Measurements from ENCODE around the gene TMEM161A.
"Not testable (repeated sequence)": the region's sequence is repeated elsewhere in the genome, so short reads cannot be mapped to it uniquely, and the experiment has no call there.

The TMEM161A gene

DNA sequence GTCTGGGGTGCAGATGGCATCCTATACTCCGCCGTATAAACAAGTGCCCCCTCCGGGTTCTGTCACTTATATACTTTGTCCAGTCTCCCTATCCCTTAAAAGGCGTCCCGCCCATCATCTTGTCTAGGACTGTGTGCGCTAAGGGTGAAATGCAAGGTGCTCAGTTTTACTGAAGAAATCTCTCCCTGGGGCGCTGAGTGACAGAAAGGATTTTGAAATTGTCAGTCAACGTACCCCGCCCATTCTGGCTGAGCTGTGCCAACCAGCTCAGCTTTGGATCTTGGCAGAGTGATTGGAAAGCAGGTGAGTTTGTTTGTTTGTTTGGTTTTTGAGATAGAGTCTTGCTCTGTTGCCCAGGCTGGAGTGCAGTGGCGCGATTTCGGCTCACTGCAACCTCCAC lies 4.1 kb upstream of the TMEM161A start:
- no peak overlapping the region for H3K27ac Mint-ChIP-seq
- ATAC-seq (no peak), DNase-seq (no peak)
- peaks cover 30% of the 10 kb centered on the region for H3K4me1 Mint-ChIP-seq
- no peaks in the 10 kb centered on the region for H3K9me3 Mint-ChIP-seq
- no peaks in the 10 kb centered on the region for H3K27me3 Mint-ChIP-seq
- H3K4me3 Mint-ChIP-seq: no peak overlapping the region

DNA sequence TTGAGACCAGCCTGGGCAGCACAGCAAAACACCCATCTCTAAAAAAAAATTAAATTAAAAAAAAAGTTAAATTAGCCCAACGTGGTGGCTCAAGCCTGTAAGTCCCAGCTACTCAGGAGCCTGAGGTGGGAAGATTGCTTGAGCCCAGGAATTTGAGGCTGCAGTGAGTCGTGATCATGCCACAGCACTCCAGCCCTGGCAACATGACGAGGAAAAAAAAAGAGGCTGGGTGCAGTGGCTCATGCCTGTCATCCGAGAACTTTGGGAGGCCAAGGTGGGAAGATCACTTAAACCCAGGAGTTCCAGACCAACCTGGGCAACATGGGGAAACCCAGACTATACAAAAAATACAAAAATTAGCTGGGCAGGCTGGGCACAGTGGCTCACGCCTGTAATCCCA lies 2.2 kb upstream of the TMEM161A start:
- no peak overlapping the region for H3K4me3 Mint-ChIP-seq
- ATAC-seq (no peak), DNase-seq (no peak)
- no peaks in the 10 kb centered on the region for H3K27me3 Mint-ChIP-seq
- H3K4me1 Mint-ChIP-seq: peaks cover 30% of the 10 kb centered on the region
- H3K27ac Mint-ChIP-seq: no peak overlapping the region
- H3K9me3 Mint-ChIP-seq: no peaks in the 10 kb centered on the region

DNA sequence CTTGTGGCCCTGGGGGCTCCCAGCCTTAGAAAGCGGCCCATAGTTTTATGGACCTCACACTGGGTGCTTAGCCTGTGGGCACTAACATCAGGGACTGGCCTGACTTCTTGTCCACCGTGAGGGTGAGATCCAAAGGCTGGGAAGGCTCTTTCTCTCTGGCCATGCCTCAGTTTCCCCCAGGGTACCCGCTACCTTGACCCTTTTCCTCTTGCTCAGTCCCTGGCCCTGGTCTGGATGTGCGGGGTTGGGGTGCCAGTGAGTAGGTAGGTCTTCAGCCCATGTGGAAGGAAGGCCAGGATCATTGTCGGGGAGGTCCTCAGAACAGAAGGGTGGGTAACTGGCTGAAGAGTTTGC lies 1.6 kb upstream of the TMEM161A start:
- H3K9me3 Mint-ChIP-seq: no peaks in the 10 kb centered on the region
- ATAC-seq: no peak
- peak overlapping the region in 1 of 2 donors; percentile 80 for H3K27ac Mint-ChIP-seq
- no peak overlapping the region for H3K4me3 Mint-ChIP-seq
- no peaks in the 10 kb centered on the region for H3K27me3 Mint-ChIP-seq
- peaks cover 36% of the 10 kb centered on the region for H3K4me1 Mint-ChIP-seq
- DNase-seq: no peak

DNA sequence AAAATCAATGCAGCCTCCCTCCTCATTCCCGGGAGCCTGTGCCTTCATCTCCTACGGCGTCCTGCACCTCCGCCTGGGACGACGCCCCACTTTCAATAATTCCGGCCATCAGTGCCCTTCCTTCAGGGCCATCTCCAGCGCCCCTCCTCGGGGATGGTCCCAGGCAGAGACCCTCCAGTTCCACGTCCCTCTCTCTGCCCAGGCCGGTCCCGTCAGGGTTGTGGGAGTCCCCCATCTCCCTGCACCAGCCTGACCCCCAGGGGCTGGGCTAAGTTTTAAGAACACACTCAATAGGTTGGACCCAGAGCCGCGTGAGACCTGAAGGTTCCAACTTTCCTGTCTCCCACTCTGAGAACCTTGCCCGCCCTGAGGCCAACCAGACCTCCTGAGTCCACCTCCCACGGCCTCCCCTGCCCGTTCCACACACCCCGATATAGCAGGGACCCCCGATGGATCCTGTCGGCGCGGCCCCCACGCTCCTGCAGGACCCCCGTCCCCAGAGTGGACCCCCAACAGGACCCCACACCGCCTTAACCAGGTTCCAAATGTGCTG lies 646 bp downstream of the TMEM161A start:
- Mint-ChIP-seq H3K4me3 (peak overlapping the region; percentile 97 to 99), H3K27ac (peak overlapping the region; percentile 98 to 99), H3K27me3 (no peaks in the 10 kb centered on the region), H3K9me3 (peaks cover 0 to 4% of the 10 kb centered on the region in 2 donors), H3K4me1 (peaks cover 41% of the 10 kb centered on the region)
- ATAC-seq: peak; percentile 2
- no peak for DNase-seq

DNA sequence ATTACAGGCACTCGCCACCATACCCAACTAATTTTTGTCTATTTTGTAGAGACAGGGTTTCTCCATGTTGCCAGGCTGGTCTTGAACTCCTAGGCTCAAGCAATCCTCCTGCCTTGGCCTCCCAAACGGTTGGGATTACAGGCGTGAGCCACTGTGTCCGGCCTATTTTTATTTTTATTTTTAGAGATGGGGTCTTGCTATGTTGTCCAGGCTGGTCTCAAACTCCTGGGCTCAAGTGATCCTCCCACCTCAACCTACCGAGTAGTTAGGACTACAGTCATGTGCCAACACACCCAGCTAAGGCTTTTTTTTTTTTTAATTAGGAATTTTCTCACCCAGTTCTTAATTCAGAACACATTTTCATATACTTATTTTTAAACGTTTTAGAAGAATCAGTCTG lies 2.6 kb downstream of the TMEM161A start:
- H3K4me3 Mint-ChIP-seq, DNase-seq, H3K27me3 Mint-ChIP-seq, ATAC-seq, H3K27ac Mint-ChIP-seq: not testable (repeated sequence)
- Mint-ChIP-seq H3K4me1 (peaks cover 41% of the 10 kb centered on the region), H3K9me3 (peaks cover 5 to 13% of the 10 kb centered on the region in 2 donors)

DNA sequence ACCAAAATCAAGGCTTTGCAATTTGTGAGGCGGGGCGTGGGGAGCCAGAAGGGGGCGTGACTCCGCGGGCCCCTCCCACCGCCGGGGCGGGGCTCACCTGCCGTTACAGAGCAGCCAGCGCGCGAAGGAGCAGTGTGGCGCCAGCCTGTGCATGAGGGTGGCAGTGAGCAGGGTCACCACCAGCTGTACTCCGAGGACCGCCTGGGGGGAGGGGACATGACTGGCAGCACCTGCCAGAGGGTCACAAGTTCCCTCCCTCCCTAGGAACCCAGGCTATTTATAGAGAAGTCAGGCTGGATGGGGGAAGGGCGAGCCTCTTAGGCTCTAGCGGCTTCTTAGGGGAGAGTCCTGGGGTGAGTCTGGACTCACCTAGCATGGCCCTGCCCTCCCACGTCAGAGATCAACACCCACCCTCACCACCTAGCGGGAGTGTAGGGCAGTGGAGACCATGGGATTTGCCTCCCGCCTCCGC lies 3.6 kb downstream of the TMEM161A start:
- peaks cover 38% of the 10 kb centered on the region for H3K4me1 Mint-ChIP-seq
- H3K9me3 Mint-ChIP-seq: peaks cover 5 to 13% of the 10 kb centered on the region in 2 donors
- ATAC-seq (no peak), DNase-seq (peak in 1 of 2 donors; percentile 30)
- H3K27ac Mint-ChIP-seq: no peak overlapping the region
- no peaks in the 10 kb centered on the region for H3K27me3 Mint-ChIP-seq
- peak overlapping the region in 1 of 2 donors; percentile 54 for H3K4me3 Mint-ChIP-seq

DNA sequence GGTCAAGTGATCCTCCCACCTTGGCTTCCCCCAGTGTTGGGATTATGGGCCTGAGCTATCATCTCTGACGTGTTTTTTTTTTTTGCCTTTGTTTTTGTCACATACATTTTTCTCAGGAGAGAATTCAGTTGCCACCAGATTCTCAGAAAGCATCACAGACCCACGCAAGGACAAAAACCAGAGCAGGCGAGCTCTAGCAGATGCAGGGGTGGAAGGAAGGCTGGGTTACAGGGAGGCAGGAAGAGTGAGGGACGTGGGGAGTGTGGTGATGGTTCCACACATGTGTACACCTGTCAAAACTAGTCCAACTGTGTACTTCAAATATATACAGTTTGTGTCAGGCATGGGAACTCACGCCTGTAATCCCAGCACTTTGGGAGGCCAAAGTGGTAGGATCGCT lies 4.3 kb downstream of the TMEM161A start:
- no peak for ATAC-seq
- peaks cover 34% of the 10 kb centered on the region for H3K4me1 Mint-ChIP-seq

DNA sequence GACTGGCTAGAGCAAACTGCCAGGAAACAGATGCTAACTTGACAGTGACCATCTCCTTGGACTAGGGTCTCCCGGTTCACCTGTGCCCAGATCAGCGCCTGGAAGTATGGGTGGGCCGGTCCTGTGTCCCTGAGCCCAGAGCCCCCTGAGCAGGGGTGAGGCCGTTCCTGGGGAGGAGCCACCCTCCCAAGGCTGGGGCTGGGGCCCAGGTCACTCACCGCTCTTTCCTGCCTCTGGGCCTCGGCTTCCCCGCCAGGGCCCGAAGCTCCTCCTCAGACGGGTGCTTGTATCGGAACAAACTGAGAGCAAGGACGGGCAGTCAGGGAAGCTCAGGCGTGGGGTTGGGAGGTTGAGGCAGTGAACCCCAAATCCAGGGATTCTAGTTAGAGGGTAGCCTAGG lies 5.4 kb downstream of the TMEM161A start:
- peaks cover 24% of the 10 kb centered on the region for H3K4me1 Mint-ChIP-seq
- peak overlapping the region in 1 of 2 donors; percentile 27 for H3K27ac Mint-ChIP-seq
- no peak for DNase-seq
- H3K9me3 Mint-ChIP-seq: peaks cover 5 to 13% of the 10 kb centered on the region in 2 donors
- ATAC-seq: no peak
- no peaks in the 10 kb centered on the region for H3K27me3 Mint-ChIP-seq
- H3K4me3 Mint-ChIP-seq: no peak overlapping the region

More for the DNA sequence above, 4.3 kb downstream of the TMEM161A start:
- no peaks in the 10 kb centered on the region for H3K27me3 Mint-ChIP-seq
- H3K9me3 Mint-ChIP-seq: peaks cover 5 to 13% of the 10 kb centered on the region in 2 donors
- no peak overlapping the region for H3K4me3 Mint-ChIP-seq
- H3K27ac Mint-ChIP-seq: no peak overlapping the region
- DNase-seq: no peak

DNA sequence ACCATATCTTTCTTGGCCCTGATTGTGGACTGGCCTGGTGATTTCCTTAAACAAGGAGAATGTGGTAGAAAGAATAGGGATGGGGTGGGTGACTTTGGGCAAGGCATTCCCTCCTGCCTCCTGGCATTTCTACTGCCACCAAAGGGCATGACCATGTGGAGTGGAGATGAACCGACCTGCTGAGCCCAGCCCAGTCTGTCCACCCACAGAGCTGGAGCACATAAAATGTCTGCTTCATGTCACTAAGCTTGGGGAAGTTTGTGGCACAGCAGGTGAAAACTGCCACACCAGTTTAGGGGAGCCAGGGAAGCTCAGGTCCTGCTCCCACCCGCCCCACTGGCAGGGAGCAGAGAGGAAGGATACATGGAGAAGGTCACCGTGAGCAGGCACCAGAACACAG lies 6.3 kb downstream of the TMEM161A start:
- DNase-seq (no peak), ATAC-seq (no peak)
- Mint-ChIP-seq H3K27ac (peak overlapping the region in 1 of 2 donors; percentile 25), H3K4me1 (peaks cover 14% of the 10 kb centered on the region), H3K9me3 (peaks cover 5 to 13% of the 10 kb centered on the region in 2 donors), H3K27me3 (no peaks in the 10 kb centered on the region), H3K4me3 (no peak overlapping the region)

DNA sequence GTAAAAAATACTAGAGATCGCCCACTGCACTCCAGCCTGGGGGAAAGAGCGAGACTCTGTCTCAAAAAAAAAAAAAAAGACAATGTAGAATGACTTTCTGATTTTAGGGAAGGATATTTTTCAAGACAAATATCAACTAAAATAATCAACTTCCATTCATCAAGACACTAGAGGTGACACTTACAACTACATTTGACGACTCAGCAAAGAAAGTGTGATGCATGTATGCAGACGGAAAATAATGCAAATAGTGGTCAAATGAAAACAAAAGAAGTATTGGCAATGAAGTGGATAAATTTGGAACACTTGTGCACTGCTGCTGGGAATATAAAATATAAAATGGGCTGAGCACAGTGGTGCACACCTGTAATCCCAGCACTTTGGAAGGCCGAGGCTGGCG lies 12.2 kb downstream of the TMEM161A start:
- H3K4me1 Mint-ChIP-seq: no peaks in the 10 kb centered on the region
- no peak overlapping the region for H3K27ac Mint-ChIP-seq
- no peak overlapping the region for H3K4me3 Mint-ChIP-seq
- H3K27me3 Mint-ChIP-seq: no peaks in the 10 kb centered on the region
- peaks cover 7 to 11% of the 10 kb centered on the region in 2 donors for H3K9me3 Mint-ChIP-seq
- ATAC-seq: no peak
- no peak for DNase-seq

DNA sequence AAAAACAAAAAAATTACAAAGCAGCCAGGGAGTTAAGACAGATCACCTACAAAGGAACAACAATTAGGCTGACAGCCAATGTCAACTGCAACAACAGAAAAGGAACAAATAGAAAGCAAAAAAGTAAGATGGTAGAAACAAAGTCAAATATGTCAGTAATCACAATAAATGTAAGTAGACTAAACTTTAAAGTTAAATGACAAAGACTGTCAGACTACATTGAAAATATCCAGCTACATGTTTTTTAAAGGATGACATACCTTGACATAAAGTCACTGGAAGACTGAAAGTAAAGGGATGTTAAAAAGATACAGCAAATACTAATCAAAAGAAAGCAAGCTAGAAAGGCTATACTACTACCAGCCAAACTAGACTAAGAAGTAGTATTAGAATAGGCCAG lies 14.9 kb downstream of the TMEM161A start:
- Mint-ChIP-seq H3K4me1 (no peaks in the 10 kb centered on the region), H3K27me3 (no peaks in the 10 kb centered on the region), H3K27ac (no peak overlapping the region), H3K4me3 (no peak overlapping the region), H3K9me3 (peaks cover 7 to 11% of the 10 kb centered on the region in 2 donors)
- no peak for DNase-seq
- no peak for ATAC-seq

DNA sequence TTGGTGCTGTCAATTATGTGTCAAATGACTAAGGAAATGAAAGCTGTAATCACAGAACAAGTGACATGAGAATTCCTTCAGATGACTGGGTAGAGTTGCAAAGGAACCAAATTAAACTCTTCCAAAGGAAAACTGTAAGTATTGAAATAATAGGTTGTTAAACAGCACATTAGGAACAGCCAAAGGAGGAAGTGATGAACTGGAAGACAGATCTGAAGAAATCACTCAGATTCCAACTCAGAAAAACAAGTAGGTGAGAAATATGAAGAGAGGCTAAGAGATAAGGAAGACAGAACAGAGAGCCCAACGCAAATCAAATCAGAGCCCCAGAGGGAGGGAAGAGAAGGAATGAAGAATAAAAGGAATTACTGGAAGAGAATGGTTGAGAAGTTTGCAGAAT lies 15.4 kb downstream of the TMEM161A start:
- Mint-ChIP-seq H3K9me3 (peaks cover 7 to 11% of the 10 kb centered on the region in 2 donors), H3K27me3 (no peaks in the 10 kb centered on the region), H3K4me1 (no peaks in the 10 kb centered on the region), H3K27ac (no peak overlapping the region), H3K4me3 (no peak overlapping the region)
- ATAC-seq (no peak), DNase-seq (no peak)

DNA sequence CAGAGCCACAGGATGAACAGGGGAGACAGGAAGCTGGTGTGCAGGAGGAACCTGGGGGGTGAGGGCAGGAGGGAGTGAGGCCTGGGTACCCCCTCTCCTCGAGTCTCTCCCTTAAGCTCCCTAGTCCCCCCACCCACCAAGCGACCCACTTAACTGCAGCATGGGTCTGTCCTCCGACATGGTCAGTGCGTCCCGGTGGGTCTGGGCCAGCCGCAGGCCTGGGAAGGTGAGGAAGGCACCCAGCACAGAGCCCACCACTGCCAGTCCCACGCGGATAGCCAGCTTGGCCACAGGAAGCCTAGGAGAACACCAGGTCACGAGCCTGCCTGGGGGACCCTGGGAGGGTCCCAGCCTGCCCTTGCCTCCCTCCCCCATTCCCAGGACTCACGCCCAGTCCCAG lies 16.9 kb downstream of the TMEM161A start:
- Mint-ChIP-seq H3K9me3 (peaks cover 7 to 11% of the 10 kb centered on the region in 2 donors), H3K27me3 (no peaks in the 10 kb centered on the region), H3K4me1 (no peaks in the 10 kb centered on the region), H3K27ac (no peak overlapping the region), H3K4me3 (no peak overlapping the region)
- DNase-seq (no peak), ATAC-seq (no peak)

DNA sequence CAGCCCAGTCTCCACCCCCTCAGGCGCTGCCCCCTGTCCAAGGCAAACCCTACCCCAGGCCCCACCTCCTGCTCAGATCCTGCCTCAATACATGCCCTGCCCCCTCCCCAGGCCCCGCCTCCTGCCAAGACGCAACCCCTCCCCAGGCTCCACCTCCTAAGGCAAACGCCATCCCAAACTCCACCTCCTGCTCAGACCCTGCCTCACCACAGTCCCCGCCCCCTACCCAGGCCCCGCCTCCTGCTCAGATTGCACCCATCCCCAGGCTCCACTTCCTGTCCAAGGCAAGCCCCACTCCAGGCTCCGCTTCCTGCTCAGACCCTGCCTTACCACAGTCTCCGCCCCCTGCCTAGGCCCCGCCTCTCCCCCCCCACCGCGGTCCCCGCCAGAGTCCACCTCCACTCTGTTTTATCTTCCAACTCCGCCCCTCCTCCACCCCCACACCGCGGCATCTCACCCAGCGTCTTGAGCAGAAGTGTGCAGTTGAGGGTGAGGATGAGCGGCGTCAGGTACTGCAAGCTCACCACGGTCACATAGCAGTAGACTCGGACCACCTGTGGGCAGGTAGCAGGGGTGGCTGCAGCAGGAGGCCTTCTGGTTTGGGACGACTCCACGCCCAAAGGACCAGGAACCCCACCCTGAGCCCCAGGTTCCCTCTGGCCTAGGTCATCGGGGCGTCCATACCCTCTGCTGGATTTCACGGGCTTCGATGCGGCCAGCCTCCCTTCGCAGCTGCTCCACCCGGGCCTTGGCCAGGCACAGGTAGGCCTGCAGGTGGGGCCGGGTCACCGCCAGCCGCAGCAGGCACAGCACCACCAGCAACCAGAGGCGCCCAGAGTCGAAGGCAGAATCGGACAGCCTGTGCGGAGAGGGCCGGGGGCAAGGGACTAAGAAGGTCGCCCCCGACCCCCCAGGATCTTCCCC lies 17.7 kb downstream of the TMEM161A start:
- peaks cover 7 to 11% of the 10 kb centered on the region in 2 donors for H3K9me3 Mint-ChIP-seq
- no peaks in the 10 kb centered on the region for H3K4me1 Mint-ChIP-seq
- H3K27me3 Mint-ChIP-seq: no peaks in the 10 kb centered on the region
- ATAC-seq (peak; percentile 46), DNase-seq (no peak)
- no peak overlapping the region for H3K4me3 Mint-ChIP-seq
- H3K27ac Mint-ChIP-seq: no peak overlapping the region

DNA sequence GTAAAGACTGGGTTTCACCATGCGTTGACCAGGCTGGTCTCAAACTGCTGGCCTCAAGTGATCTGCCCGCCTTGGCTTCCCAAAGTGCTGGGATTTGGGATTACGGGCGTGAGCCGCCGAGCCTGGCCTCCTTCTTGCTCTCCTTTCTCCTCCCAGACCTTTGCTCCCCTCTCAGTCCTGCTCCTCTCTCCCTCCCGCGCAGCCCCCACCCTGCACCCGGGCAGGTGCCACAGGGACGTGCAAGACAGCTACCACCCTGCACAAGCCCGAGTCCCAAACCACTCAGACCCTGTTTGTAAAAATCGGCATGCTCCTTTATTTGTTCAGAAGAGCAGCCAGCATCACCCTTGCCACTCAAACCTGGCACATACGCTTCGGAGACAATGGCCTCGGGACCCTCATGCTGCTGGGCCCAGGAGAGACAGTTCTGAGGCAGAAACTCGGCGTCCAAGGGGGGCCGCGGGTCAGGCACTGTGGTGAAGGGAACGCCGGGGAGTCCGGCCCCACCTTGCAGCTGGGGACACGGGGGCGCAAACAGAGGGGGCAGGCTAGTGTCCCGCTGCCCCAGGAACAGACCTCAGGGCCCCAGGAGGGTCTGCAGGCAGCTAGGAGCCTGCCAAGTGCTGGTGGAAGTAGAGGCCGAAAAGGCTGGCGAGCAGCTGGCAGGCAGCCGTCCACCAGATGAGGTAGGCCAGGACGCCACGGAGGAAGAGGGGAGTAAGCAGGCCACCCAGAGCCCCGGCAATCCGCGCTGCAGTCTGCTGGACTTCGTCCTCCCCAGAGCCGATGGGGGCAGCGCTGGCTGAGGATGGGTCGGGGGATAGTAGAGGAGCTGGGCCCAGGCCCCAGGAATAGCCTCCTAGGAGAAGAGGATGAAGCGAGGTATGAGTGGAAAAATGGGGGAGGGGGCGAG lies 18.7 kb downstream of the TMEM161A start:
- no peaks in the 10 kb centered on the region for H3K27me3 Mint-ChIP-seq
- peaks cover 7 to 11% of the 10 kb centered on the region in 2 donors for H3K9me3 Mint-ChIP-seq
- H3K27ac Mint-ChIP-seq: no peak overlapping the region
- ATAC-seq (no peak), DNase-seq (no peak)
- H3K4me3 Mint-ChIP-seq: no peak overlapping the region
- no peaks in the 10 kb centered on the region for H3K4me1 Mint-ChIP-seq
